IMR-90 (cell line): ENCODE measurements around the gene UBP1. TPM values are rescaled to one million over a fixed set of nuclear protein-coding genes. Genes with fewer than 3 reads are reported as not detected.

Experiments used
- ATAC-seq: fragments of 200-7000 bp; cut with Tn5 transposase; 2 replicates; pipeline ENCODE4 v1.9.1; 2020; ENCODE audit warnings: low read depth, mild to moderate bottlenecking, moderate library complexity
- BruUV-seq: library from RNA; stranded (reverse); fragments of 400-500 nt; replicated peaks from 2 replicates; lab custom pipeline; 2021; lab: Mats Ljungman, UMichigan
- CTCF ChIA-PET: fragments of 300-600 bp; formaldehyde crosslinking; extraction: SDS; loops from one replicate; lab custom pipeline; 2021; ENCODE audit warnings: antibody characterized with exemption; lab: Yijun Ruan, JAX
- POLR2A ChIA-PET: fragments of 300-600 bp; sonication (Branson Sonifier 250); formaldehyde crosslinking; loops from one replicate; lab custom pipeline; 2022; ENCODE audit warnings: antibody characterized with exemption; ENCODE audit not compliant: unreplicated experiment; lab: Charles Lee
- DNase-seq: peaks from one replicate; pipeline ENCODE4 v3.0.0; 2013
- H2AFZ ChIP-seq: replicated peaks from 2 replicates; pipeline ENCODE3; 2013; ENCODE audit warnings: low read length, mild to moderate bottlenecking; ENCODE audit not compliant: poor library complexity
- H2AK5ac ChIP-seq: 2 replicates; pipeline ENCODE4 v1.6.1; 2013; ENCODE audit warnings: low read depth, low read length, inconsistent platforms
- H2AK9ac ChIP-seq: replicated peaks from 2 replicates; pipeline ENCODE3; 2013; ENCODE audit warnings: mild to moderate bottlenecking, low read depth, low read length, moderate library complexity; ENCODE audit not compliant: poor library complexity
- H2BK120ac ChIP-seq: 2 replicates; pipeline ENCODE4 v1.6.1; 2013; ENCODE audit warnings: low read depth, low read length, inconsistent platforms
- H2BK15ac ChIP-seq: 3 replicates; pipeline ENCODE4 v1.6.1; 2013; ENCODE audit warnings: low read depth, low read length, inconsistent platforms
- H2BK20ac ChIP-seq: 2 replicates; pipeline ENCODE4 v1.6.1; 2013; ENCODE audit warnings: low read depth, mild to moderate bottlenecking, inconsistent platforms, low read length, moderate library complexity
- H2BK5ac ChIP-seq: 2 replicates; pipeline ENCODE4 v1.6.1; 2013; ENCODE audit warnings: mild to moderate bottlenecking, low read depth, low read length, inconsistent platforms; ENCODE audit not compliant: poor library complexity, severe bottlenecking
- H3K14ac ChIP-seq: replicated peaks from 2 replicates; pipeline ENCODE4 v1.6.1; 2013; ENCODE audit warnings: low read depth, low read length, inconsistent platforms
- H3K18ac ChIP-seq: 2 replicates; pipeline ENCODE4 v1.6.1; 2013; ENCODE audit warnings: low read depth, low read length, control low read depth
- H3K23ac ChIP-seq: 2 replicates; pipeline ENCODE4 v1.6.1; 2013; ENCODE audit warnings: low read depth, low read length, inconsistent platforms
- H3K27ac ChIP-seq: 2 replicates; pipeline ENCODE4 v1.5.1; 2013; ENCODE audit warnings: mild to moderate bottlenecking, control low read depth, low read length; ENCODE audit not compliant: insufficient read depth
- H3K27me3 ChIP-seq: 2 replicates; pipeline ENCODE4 v1.6.1; 2013; ENCODE audit warnings: low read length; ENCODE audit not compliant: control insufficient read depth, insufficient read depth
- H3K36me3 ChIP-seq: 2 replicates; pipeline ENCODE4 v1.6.1; 2013; ENCODE audit warnings: low read length, mixed read lengths; ENCODE audit not compliant: control insufficient read depth, insufficient read depth
- H3K4ac ChIP-seq: 2 replicates; pipeline ENCODE4 v1.6.1; 2013; ENCODE audit warnings: low read depth, low read length, inconsistent platforms
- H3K4me1 ChIP-seq: 2 replicates; pipeline ENCODE4 v1.6.1; 2013; ENCODE audit warnings: low read length, mixed read lengths; ENCODE audit not compliant: control insufficient read depth, insufficient read depth
- H3K4me2 ChIP-seq: 2 replicates; pipeline ENCODE4 v1.6.1; 2013; ENCODE audit warnings: low read depth, mild to moderate bottlenecking, control low read depth, low read length, moderate library complexity
- H3K4me3 ChIP-seq: 2 replicates; pipeline ENCODE4 v1.5.1; 2013; ENCODE audit warnings: low read depth, mild to moderate bottlenecking, control low read depth, low read length, moderate library complexity; ENCODE audit not compliant: insufficient read depth
- H3K56ac ChIP-seq: 2 replicates; pipeline ENCODE4 v1.6.1; 2013; ENCODE audit warnings: low read length, inconsistent platforms; ENCODE audit not compliant: insufficient read depth; ENCODE audit errors: extremely low read depth
- H3K79me1 ChIP-seq, 2 experiments: 2 replicates each; pipeline ENCODE4 v1.6.1; 2013; ENCODE audit warnings: low read length in 2 of 2, inconsistent platforms in 1 of 2, low read depth in 1 of 2
- H3K9ac ChIP-seq: 2 replicates; pipeline ENCODE4 v1.6.1; 2013; ENCODE audit warnings: low read depth, low read length, control low read depth
- H3K9me1 ChIP-seq: 2 replicates; pipeline ENCODE4 v1.6.1; 2013; ENCODE audit warnings: low read length, inconsistent platforms; ENCODE audit not compliant: insufficient read depth
- H3K9me3 ChIP-seq: 2 replicates; pipeline ENCODE4 v1.6.1; 2013; ENCODE audit warnings: low read length; ENCODE audit not compliant: control insufficient read depth, insufficient read depth
- H4K20me1 ChIP-seq: 2 replicates; pipeline ENCODE4 v1.6.1; 2013; ENCODE audit warnings: low read length, inconsistent platforms; ENCODE audit not compliant: insufficient read depth
- H4K5ac ChIP-seq: 2 replicates; pipeline ENCODE4 v1.6.1; 2013; ENCODE audit warnings: mild to moderate bottlenecking, low read depth, low read length, control low read depth
- H4K8ac ChIP-seq, 2 experiments: 2 replicates each; pipeline ENCODE4 v1.6.1; 2013; ENCODE audit warnings: low read depth in 2 of 2, low read length in 2 of 2, control low read depth in 1 of 2, inconsistent platforms in 1 of 2
- H4K91ac ChIP-seq: 2 replicates; pipeline ENCODE4 v1.6.1; 2013; ENCODE audit warnings: low read depth, low read length, inconsistent platforms; ENCODE audit not compliant: insufficient read depth
- BHLHE40 ChIP-seq: fragments of 150-350 bp; IDR thresholded peaks from 2 replicates; pipeline ENCODE4 v1.6.1; 2016; ENCODE audit warnings: mild to moderate bottlenecking, low read depth, low read length
- CEBPB ChIP-seq: IDR thresholded peaks from 2 replicates; pipeline ENCODE4 v1.6.1; 2012; ENCODE audit warnings: low read depth, low read length, improper control_type of control experiment
- CHD1 ChIP-seq: IDR thresholded peaks from 2 replicates; pipeline ENCODE4 v1.6.1; 2012; ENCODE audit warnings: low read depth, low read length, improper control_type of control experiment
- CTCF ChIP-seq: conservative IDR thresholded peaks from 2 replicates; pipeline ENCODE4 v1.5.1; 2012; ENCODE audit warnings: mild to moderate bottlenecking, low read depth, low read length, improper control_type of control experiment
- ELK1 ChIP-seq: fragments of 150-350 bp; IDR thresholded peaks from 2 replicates; pipeline ENCODE4 v1.6.1; 2016; ENCODE audit warnings: low read depth, mild to moderate bottlenecking, low read length, moderate library complexity, borderline replicate concordance
- MAFK ChIP-seq: IDR thresholded peaks from 2 replicates; pipeline ENCODE4 v1.6.1; 2012; ENCODE audit warnings: low read depth, low read length, improper control_type of control experiment
- MAZ ChIP-seq: IDR thresholded peaks from 2 replicates; pipeline ENCODE4 v1.6.1; 2012; ENCODE audit warnings: low read depth, mild to moderate bottlenecking, low read length, improper control_type of control experiment, moderate library complexity, borderline replicate concordance
- NFE2L2 ChIP-seq: fragments of 150-350 bp; IDR thresholded peaks from 2 replicates; pipeline ENCODE4 v1.6.1; 2016; ENCODE audit warnings: low read depth, mild to moderate bottlenecking, low read length
- POLR2A ChIP-seq: IDR thresholded peaks from 2 replicates; pipeline ENCODE4 v1.6.1; 2012; ENCODE audit warnings: mild to moderate bottlenecking, low read depth, low read length
- RAD21 ChIP-seq: IDR thresholded peaks from 2 replicates; pipeline ENCODE4 v1.6.1; 2012; ENCODE audit warnings: low read length, improper control_type of control experiment
- RCOR1 ChIP-seq: IDR thresholded peaks from 2 replicates; pipeline ENCODE4 v1.6.1; 2012; ENCODE audit warnings: mild to moderate bottlenecking, low read length, improper control_type of control experiment; ENCODE audit not compliant: insufficient replicate concordance
- RFX5 ChIP-seq: IDR thresholded peaks from 2 replicates; pipeline ENCODE4 v1.8.0; 2012; ENCODE audit warnings: low read depth, mild to moderate bottlenecking, low read length, moderate library complexity
- SMC3 ChIP-seq: fragments of 150-350 bp; IDR thresholded peaks from 2 replicates; pipeline ENCODE4 v1.6.1; 2016; ENCODE audit warnings: low read depth, mild to moderate bottlenecking, antibody characterized with exemption, low read length, moderate library complexity
- USF2 ChIP-seq: fragments of 150-350 bp; IDR thresholded peaks from 2 replicates; pipeline ENCODE4 v1.6.1; 2017; ENCODE audit warnings: mild to moderate bottlenecking, antibody characterized with exemption, low read length, low read depth
- WGBS, 2 experiments: methylation state at CpG; one replicate each; pipeline versions ENCODE4 v1.1.5 to v1.1.7; 2013; ENCODE audit warnings: missing lambda C conversion rate in 2 of 2; ENCODE audit not compliant: insufficient read length in 1 of 2; ENCODE audit errors: extremely low coverage in 2 of 2; 5-methylcytosine and 5-hydroxymethylcytosine counted together
- dilution Hi-C: fragments of 300-500 bp; cut with HindIII; formaldehyde crosslinking; loops from one replicate; pipeline ENCODE4 v1.14.3; 2018; ENCODE audit warnings: low sequenced_read_pairs; ENCODE audit not compliant: unreplicated experiment
- in situ Hi-C: fragments of 300-500 bp; cut with MboI; formaldehyde crosslinking; loops from 3 replicates; pipeline ENCODE4 v1.14.3; 2019; ENCODE audit warnings: low sequenced_read_pairs, inconsistent platforms, mixed read lengths
- intact Hi-C: fragments of 100-400 bp; cut with micrococcal nuclease; formaldehyde crosslinking; loops from 2 replicates; pipeline ENCODE4 v1.10.0; 2022
- polyA plus RNA-seq, 3 experiments: library from polyadenylated mRNA; depleted of rRNA; stranded (reverse); fragments of >200 nt; gene quantifications; 2 replicates each; pipeline ENCODE4 v1.2.3, GENCODE V29; 2012; ENCODE audit warnings: low replicate concordance in 1 of 3
- total RNA-seq: library from RNA; depleted of rRNA; stranded (reverse); fragments of >200 nt; gene quantifications from 2 replicates; pipeline ENCODE4 v1.2.3, GENCODE V29; 2012

The UBP1 gene
- total and polyA plus RNA-seq, 2 of the 4 experiments (the other 2 are of a cell fraction): 56.3 to 73.8 TPM

- no peak overlapping the region for H2AFZ ChIP-seq
- no TSS peak for BruUV-seq
- H3K36me3 ChIP-seq: peaks cover 36% of the 10 kb centered on the region
- peaks cover 8% of the 10 kb centered on the region for H3K4me1 ChIP-seq
- no peak overlapping the region for H3K4ac ChIP-seq
- intact Hi-C loops: no loop called here
- H3K79me1 ChIP-seq: peaks cover 29 to 46% of the 10 kb centered on the region in 2 experiments
- WGBS, 2 experiments: no CpG with 5 or more reads among the region's 7 CpGs
- H2BK15ac ChIP-seq: no peak overlapping the region
- H3K18ac ChIP-seq: no peak overlapping the region
- H2AK5ac ChIP-seq: no peak overlapping the region
- no peak overlapping the region for H3K9ac ChIP-seq
- ChIA-PET CTCF (no interaction called here), POLR2A (no interaction called here)
- dilution Hi-C loops: loop anchor here (25.0 kb wide), 1 partner anchor 251 kb away; no protein-coding TSS in a partner anchor
- no peak overlapping the region for H2BK20ac ChIP-seq
- H4K5ac ChIP-seq: no peak overlapping the region
- peaks cover 9% of the 10 kb centered on the region for H3K9me1 ChIP-seq
- H3K56ac ChIP-seq: no peak overlapping the region
- H3K14ac ChIP-seq: no peak overlapping the region
- no peak overlapping the region for H2AK9ac ChIP-seq
- TF ChIP-seq CHD1 (no peak), CTCF (no peak), RCOR1 (no peak), SMC3 (no peak), NFE2L2 (no peak), MAZ (no peak), RAD21 (no peak), MAFK (no peak), CEBPB (no peak), BHLHE40 (no peak), USF2 (no peak), POLR2A (no peak), RFX5 (no peak), ELK1 (no peak)
- H4K20me1 ChIP-seq: no peaks in the 10 kb centered on the region; the same call in 1 of the 2 replicates
- no peak overlapping the region for H2BK5ac ChIP-seq
- ATAC-seq (no peak), DNase-seq (no peak)
- H3K9me3 ChIP-seq: no peaks in the 10 kb centered on the region
- H4K8ac ChIP-seq: no peak overlapping the region
- no peak overlapping the region for H2BK120ac ChIP-seq
- no peak overlapping the region for H3K4me3 ChIP-seq
- H3K4me2 ChIP-seq: no peak overlapping the region
- H4K91ac ChIP-seq: no peak overlapping the region
- H3K27me3 ChIP-seq: no peaks in the 10 kb centered on the region
- in situ Hi-C loops: no loop called here
- peak overlapping the region; percentile 57; the same call in 1 of the 2 replicates for H3K23ac ChIP-seq
- no peak overlapping the region for H3K27ac ChIP-seq
Observed at GRCh38 chr3:33388374-33389100, 51.7 kb downstream of the UBP1 start.
